Natural killer cell (primary cell): ENCODE results near the gene CRYBG1. TPM values are rescaled to one million over a fixed set of nuclear protein-coding genes. Genes with fewer than 3 reads are reported as not detected.

Experiments
- ATAC-seq, 3 donors: fragments of 150-1000 bp in 2 of 3; fragments of 200-7000 bp in 1 of 3; cut with Tn5 transposase; 1 replicate in 1 of 3; 2 replicates in 2 of 3; pipeline ENCODE4 v1.10.0; 2021; ENCODE audit warnings: mild to moderate bottlenecking in 2 of 3, moderate library complexity in 2 of 3
- DNase-seq, 2 donors: peaks; one replicate each; pipeline versions ENCODE4 v3.0.0 to v3.0.0-alpha.2; 2013 to 2021; ENCODE audit warnings: mixed read lengths in 1 of 2
- H3K27ac ChIP-seq: one replicate; pipeline ENCODE4 v1.5.1; 2013; ENCODE audit warnings: mild to moderate bottlenecking, low read length
- H3K27me3 ChIP-seq: one replicate; pipeline ENCODE4 v1.6.1; 2013; ENCODE audit warnings: low read length; ENCODE audit not compliant: control insufficient read depth, insufficient read depth
- H3K36me3 ChIP-seq: one replicate; pipeline ENCODE4 v1.6.1; 2013; ENCODE audit warnings: low read length; ENCODE audit not compliant: control insufficient read depth, insufficient read depth
- H3K4me1 ChIP-seq: one replicate; pipeline ENCODE4 v1.6.1; 2013; ENCODE audit warnings: low read length; ENCODE audit not compliant: control insufficient read depth, insufficient read depth
- H3K4me3 ChIP-seq: one replicate; pipeline ENCODE4 v1.5.1; 2013; ENCODE audit warnings: low read length
- H3K9me3 ChIP-seq: one replicate; pipeline ENCODE4 v1.6.1; 2013; ENCODE audit warnings: low read length; ENCODE audit not compliant: control insufficient read depth, insufficient read depth
- H3K27ac Mint-ChIP-seq, 2 donors: one replicate each; pipeline ENCODE4 v1.8.0; 2022; ENCODE audit warnings: mild to moderate bottlenecking in 2 of 2, mixed read lengths in 2 of 2, moderate library complexity in 1 of 2
- H3K27me3 Mint-ChIP-seq, 2 donors: one replicate each; pipeline ENCODE4 v1.8.0; 2022; ENCODE audit warnings: low read depth in 2 of 2, mixed read lengths in 2 of 2
- H3K36me3 Mint-ChIP-seq: one replicate; pipeline ENCODE4 v1.8.0; 2022; ENCODE audit warnings: mixed read lengths
- H3K4me1 Mint-ChIP-seq, 2 donors: one replicate each; pipeline ENCODE4 v1.8.0; 2022; ENCODE audit warnings: mixed read lengths in 2 of 2
- H3K4me3 Mint-ChIP-seq: one replicate; pipeline ENCODE4 v1.8.0; 2022; ENCODE audit warnings: mild to moderate bottlenecking, moderate library complexity, mixed read lengths
- H3K9me3 Mint-ChIP-seq, 2 donors: one replicate each; pipeline ENCODE4 v1.8.0; 2022; ENCODE audit warnings: mixed read lengths in 2 of 2
- WGBS: methylation state at CpG from one replicate; pipeline ENCODE4 v1.1.7; 2013; ENCODE audit warnings: missing lambda C conversion rate; ENCODE audit not compliant: insufficient coverage; 5-methylcytosine and 5-hydroxymethylcytosine counted together
- intact Hi-C: fragments of 100-400 bp; cut with micrococcal nuclease; formaldehyde crosslinking; loops from one replicate; pipeline ENCODE4 v1.14.2; 2022
- total RNA-seq, 4 donors: library from RNA; stranded (reverse); fragments of 120-200 nt in 1 of 4; gene quantifications; one replicate each; pipeline versions ENCODE4 v1.2.3 to v1.2.4, GENCODE V29; 2013 to 2022
- TF ChIP-seq, protein P1 (sequence below): fragments of 200-600 bp; IDR thresholded peaks from one replicate; pipeline ENCODE4 v1.8.0; 2022; ENCODE audit warnings: antibody characterized with exemption

CRYBG1 gene
- total RNA-seq, 3 donors from 2014 or later (not counting 1 experiment from before 2014, with no cell fraction given): 16.3 to 21.8 (median 17.5) TPM

DNA sequence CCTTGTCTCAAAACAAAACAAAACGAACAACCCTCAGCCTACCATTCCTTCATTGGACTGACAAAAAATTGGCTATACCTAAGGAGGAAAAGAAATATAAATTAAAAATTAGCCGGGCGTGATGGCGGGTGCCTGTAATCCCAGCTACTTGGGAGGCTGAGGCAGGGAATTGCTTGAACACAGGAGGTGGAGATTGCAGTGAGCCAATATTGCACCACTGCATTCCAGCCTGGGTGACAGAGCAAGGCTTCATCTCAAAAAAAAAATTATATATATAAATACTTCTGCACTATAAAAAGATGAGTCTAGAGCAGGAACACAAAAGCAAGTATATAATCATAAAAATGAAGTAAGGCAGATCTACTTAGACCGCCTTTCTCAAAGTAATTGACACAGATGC, 109.8 kb downstream of the CRYBG1 start:
- Histone ChIP-seq H3K36me3 (no peaks in the 10 kb centered on the region), H3K9me3 (no peaks in the 10 kb centered on the region), H3K27me3 (no peaks in the 10 kb centered on the region), H3K4me1 (no peaks in the 10 kb centered on the region), H3K27ac (no peak overlapping the region), H3K4me3 (no peak overlapping the region)
- no peak for ATAC-seq
- TF ChIP-seq, protein P1, sequence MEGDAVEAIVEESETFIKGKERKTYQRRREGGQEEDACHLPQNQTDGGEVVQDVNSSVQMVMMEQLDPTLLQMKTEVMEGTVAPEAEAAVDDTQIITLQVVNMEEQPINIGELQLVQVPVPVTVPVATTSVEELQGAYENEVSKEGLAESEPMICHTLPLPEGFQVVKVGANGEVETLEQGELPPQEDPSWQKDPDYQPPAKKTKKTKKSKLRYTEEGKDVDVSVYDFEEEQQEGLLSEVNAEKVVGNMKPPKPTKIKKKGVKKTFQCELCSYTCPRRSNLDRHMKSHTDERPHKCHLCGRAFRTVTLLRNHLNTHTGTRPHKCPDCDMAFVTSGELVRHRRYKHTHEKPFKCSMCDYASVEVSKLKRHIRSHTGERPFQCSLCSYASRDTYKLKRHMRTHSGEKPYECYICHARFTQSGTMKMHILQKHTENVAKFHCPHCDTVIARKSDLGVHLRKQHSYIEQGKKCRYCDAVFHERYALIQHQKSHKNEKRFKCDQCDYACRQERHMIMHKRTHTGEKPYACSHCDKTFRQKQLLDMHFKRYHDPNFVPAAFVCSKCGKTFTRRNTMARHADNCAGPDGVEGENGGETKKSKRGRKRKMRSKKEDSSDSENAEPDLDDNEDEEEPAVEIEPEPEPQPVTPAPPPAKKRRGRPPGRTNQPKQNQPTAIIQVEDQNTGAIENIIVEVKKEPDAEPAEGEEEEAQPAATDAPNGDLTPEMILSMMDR: no peak
- intact Hi-C loops: no loop called here
- DNase-seq: no peak
- no peak overlapping the region for H3K27ac Mint-ChIP-seq
- no peaks in the 10 kb centered on the region for H3K9me3 Mint-ChIP-seq
- 86% methylated on average over 5 of the region's 5 CpGs for WGBS
- H3K4me3 Mint-ChIP-seq: no peak overlapping the region
- H3K36me3 Mint-ChIP-seq: no peaks in the 10 kb centered on the region
- no peaks in the 10 kb centered on the region for H3K4me1 Mint-ChIP-seq
- H3K27me3 Mint-ChIP-seq: peaks cover 13 to 15% of the 10 kb centered on the region in 2 donors

DNA sequence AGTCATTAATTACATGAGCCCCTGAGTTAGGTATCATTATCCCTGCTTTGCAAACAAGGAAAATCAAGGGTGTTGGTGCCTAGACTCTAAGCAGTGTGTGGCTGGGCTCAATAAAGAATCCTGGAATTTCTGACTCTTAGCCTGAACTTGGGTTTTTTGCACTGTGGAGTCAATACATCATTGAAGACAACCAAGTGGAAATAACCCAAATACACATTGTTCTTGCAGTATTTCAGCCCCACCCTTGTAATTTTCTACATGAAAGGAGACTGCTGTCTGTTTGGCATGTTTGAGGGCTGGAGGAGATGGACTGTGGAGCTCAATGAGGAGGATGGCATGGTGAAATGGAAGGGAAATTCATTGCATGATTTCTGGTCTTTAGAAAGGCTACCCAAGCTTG, 110.3 kb downstream of the CRYBG1 start:
- no peaks in the 10 kb centered on the region for H3K9me3 ChIP-seq
- H3K27me3 ChIP-seq: no peaks in the 10 kb centered on the region
- no peak overlapping the region for H3K4me3 ChIP-seq
- no peak overlapping the region for H3K27ac Mint-ChIP-seq
- TF ChIP-seq, protein P1: no peak
- no peaks in the 10 kb centered on the region for H3K9me3 Mint-ChIP-seq
- no peak for ATAC-seq
- H3K4me1 ChIP-seq: no peaks in the 10 kb centered on the region
- H3K36me3 ChIP-seq: no peaks in the 10 kb centered on the region
- DNase-seq: no peak
- H3K4me3 Mint-ChIP-seq: no peak overlapping the region
- H3K36me3 Mint-ChIP-seq: no peaks in the 10 kb centered on the region
- no peak overlapping the region for H3K27ac ChIP-seq
- intact Hi-C loops: no loop called here
- H3K4me1 Mint-ChIP-seq: no peaks in the 10 kb centered on the region
- peaks cover 13% of the 10 kb centered on the region in 2 donors for H3K27me3 Mint-ChIP-seq

DNA sequence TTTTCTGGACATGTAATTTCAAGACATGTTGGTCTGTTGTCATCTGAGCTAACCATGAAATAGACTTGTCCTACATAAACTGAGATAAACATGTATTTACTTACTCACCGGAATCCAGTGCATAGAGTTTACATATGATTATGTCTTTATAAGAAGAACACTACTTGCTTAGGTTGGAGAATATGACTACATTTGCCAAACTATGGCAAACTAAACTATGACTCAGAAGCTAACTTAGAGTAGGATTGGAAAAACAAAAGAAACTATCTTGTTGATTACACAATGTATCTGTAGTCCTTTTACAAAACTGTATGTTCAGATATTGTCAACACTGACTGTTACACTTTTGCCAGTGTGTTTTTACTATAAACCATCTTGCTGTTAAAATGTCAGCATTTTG, 113.3 kb downstream of the CRYBG1 start:
- ATAC-seq (no peak), DNase-seq (no peak)
- no peak overlapping the region for H3K27ac ChIP-seq
- intact Hi-C loops: no loop called here
- no peaks in the 10 kb centered on the region for H3K27me3 ChIP-seq
- H3K4me3 ChIP-seq: no peak overlapping the region
- no peak overlapping the region for H3K4me3 Mint-ChIP-seq
- H3K27me3 Mint-ChIP-seq: peaks cover 9 to 10% of the 10 kb centered on the region in 2 donors
- H3K4me1 Mint-ChIP-seq: no peaks in the 10 kb centered on the region
- peaks cover 5% of the 10 kb centered on the region for H3K4me1 ChIP-seq
- no peaks in the 10 kb centered on the region for H3K36me3 ChIP-seq
- H3K9me3 Mint-ChIP-seq: no peaks in the 10 kb centered on the region
- no peak overlapping the region for H3K27ac Mint-ChIP-seq
- no peaks in the 10 kb centered on the region for H3K36me3 Mint-ChIP-seq
- TF ChIP-seq, protein P1: no peak
- no CpG with 5 or more reads among the region's 1 CpG for WGBS
- no peaks in the 10 kb centered on the region for H3K9me3 ChIP-seq

DNA sequence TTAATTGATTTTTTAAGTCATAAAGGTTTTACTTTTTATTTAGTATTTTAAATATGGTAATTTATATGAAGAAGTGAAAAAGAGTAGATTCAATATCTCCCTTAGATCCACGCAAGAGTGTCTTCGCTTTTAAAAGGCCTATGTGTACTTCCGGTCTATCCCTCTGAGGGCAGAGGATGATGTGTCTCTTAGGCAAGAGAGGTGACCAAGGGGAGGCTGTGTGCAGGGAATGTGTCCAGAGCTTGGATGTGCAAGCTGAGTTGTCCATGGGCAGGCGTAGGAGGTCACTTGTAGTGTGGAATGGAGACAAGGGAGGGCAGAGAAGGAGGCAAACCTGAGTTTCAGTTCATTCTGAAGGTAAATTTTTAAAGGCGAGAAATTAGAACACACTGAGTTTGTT, 113.9 kb downstream of the CRYBG1 start:
- Histone ChIP-seq H3K36me3 (no peaks in the 10 kb centered on the region), H3K4me1 (peaks cover 5% of the 10 kb centered on the region), H3K9me3 (no peaks in the 10 kb centered on the region), H3K27me3 (no peaks in the 10 kb centered on the region), H3K4me3 (no peak overlapping the region), H3K27ac (no peak overlapping the region)
- 94% methylated on average over 5 of the region's 5 CpGs for WGBS
- Mint-ChIP-seq H3K27ac (no peak overlapping the region), H3K4me1 (no peaks in the 10 kb centered on the region), H3K27me3 (peaks cover 7 to 10% of the 10 kb centered on the region in 2 donors), H3K9me3 (no peaks in the 10 kb centered on the region), H3K36me3 (no peaks in the 10 kb centered on the region), H3K4me3 (no peak overlapping the region)
- intact Hi-C loops: no loop called here
- DNase-seq (no peak), ATAC-seq (no peak)
- TF ChIP-seq, protein P1: no peak
